Activated CD8-positive, alpha-beta memory T cell treated with anti-CD3 and anti-CD28 coated beads, Interleukin-2, amount 10 ng/mL, durations not matched to agents 7 days and 5 days (primary cell): ENCODE results near the gene NEDD4L. TPM values are rescaled to one million over a fixed set of nuclear protein-coding genes. Genes with fewer than 3 reads are reported as not detected.

ENCODE experiments used
- ATAC-seq: fragments of 150-1000 bp; cut with Tn5 transposase; one replicate; pipeline ENCODE4 v1.10.0; 2021; ENCODE audit warnings: moderate library complexity
- CTCF ChIA-PET: fragments of 350-600 bp; sonication (Branson Sonifier 250); formaldehyde crosslinking; loops from one replicate; lab custom pipeline; 2021; ENCODE audit warnings: antibody characterized with exemption; lab: Charles Lee
- DNase-seq: peaks from one replicate; pipeline ENCODE4 v3.0.0-alpha.2; 2020
- H3K27ac Mint-ChIP-seq: one replicate; pipeline ENCODE4 v1.8.0; 2021; ENCODE audit warnings: mild to moderate bottlenecking, mixed read lengths
- H3K27me3 Mint-ChIP-seq: one replicate; pipeline ENCODE4 v1.8.0; 2021; ENCODE audit warnings: mixed read lengths
- H3K36me3 Mint-ChIP-seq: one replicate; pipeline ENCODE4 v1.8.0; 2021; ENCODE audit warnings: mild to moderate bottlenecking, mixed read lengths
- H3K4me1 Mint-ChIP-seq: one replicate; pipeline ENCODE4 v1.8.0; 2021; ENCODE audit warnings: mixed read lengths
- H3K4me3 Mint-ChIP-seq: one replicate; pipeline ENCODE4 v1.8.0; 2021; ENCODE audit warnings: mild to moderate bottlenecking, moderate library complexity, mixed read lengths
- H3K9me3 Mint-ChIP-seq: one replicate; pipeline ENCODE4 v1.8.0; 2022; ENCODE audit warnings: low read depth, mixed read lengths
- total RNA-seq, 2 experiments: library from RNA; stranded (reverse); gene quantifications; one replicate each; pipeline ENCODE4 v1.2.3, GENCODE V29; 2021

Gene NEDD4L
- total RNA-seq, 2 experiments from 2014 or later = 1.4 to 4.2 TPM

DNA sequence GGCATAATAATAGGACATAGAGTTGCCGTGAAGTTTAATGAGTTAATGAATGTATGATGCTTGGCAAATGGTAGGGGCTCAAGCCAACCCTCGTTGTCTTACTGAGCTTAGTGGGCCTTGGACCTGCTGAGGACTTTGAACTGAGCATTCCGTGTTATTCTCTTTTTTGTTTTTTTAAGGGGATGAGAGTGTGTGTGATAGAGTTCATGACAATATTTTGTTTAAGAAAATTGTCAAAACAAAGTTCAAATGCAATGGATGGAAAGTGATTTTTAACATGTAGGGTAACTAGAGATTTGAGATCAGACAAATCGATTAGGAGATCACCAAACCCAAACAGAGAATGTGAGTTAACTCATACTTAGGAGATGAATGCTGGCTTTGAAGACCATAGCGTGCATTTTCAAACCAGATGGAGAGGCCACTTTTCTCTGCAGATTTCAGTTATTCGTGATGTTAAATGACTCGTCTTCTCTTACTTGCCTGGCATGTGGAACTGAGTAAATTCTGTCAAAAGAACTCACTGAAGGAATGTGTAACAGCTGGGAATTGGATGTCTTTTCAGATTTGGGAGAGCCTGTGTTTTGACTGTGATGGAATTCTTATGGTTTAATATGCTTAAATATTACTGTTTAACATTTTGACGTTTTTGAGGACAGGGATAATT, 88.7 kb downstream of the NEDD4L start:
- ATAC-seq = no peak
- Mint-ChIP-seq H3K27me3 (no peaks in the 10 kb centered on the region), H3K4me3 (no peak overlapping the region), H3K36me3 (no peaks in the 10 kb centered on the region), H3K4me1 (peaks cover 9% of the 10 kb centered on the region), H3K27ac (no peak overlapping the region), H3K9me3 (no peaks in the 10 kb centered on the region)
- CTCF ChIA-PET = no interaction called here
- no peak for DNase-seq

DNA sequence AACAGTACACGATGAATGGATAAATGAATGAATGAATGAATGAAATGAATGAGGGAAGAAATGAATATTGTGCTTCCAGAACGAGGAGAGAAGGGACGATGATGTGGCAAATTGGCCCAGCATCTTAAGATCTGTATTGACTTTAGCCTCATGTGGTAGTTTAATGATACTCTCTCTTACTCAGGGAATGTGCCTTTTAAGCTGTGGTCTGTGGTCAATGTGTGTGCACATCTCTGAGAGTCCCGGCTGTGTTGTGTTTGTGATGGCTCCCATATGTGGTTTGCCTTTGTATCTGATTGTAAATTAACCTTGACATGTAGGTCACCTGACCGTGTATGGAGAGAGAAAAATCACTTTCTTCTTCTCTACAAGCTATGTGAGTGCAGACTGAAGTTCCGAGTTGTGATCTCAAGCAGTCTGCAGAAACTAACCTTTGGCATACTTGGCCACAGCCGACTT, 91.2 kb downstream of the NEDD4L start:
- CTCF ChIA-PET = interaction anchor here (1.0 to 3.3 kb wide), 6 partner anchors 11 to 253 kb away, joined by 3 to 14 read pairs (median 7); partner anchors contain the start of gene NEDD4L
- Mint-ChIP-seq H3K27ac (no peak overlapping the region), H3K36me3 (no peaks in the 10 kb centered on the region), H3K4me1 (peaks cover 9% of the 10 kb centered on the region), H3K9me3 (no peaks in the 10 kb centered on the region), H3K27me3 (peaks cover 4% of the 10 kb centered on the region), H3K4me3 (no peak overlapping the region)
- DNase-seq (no peak), ATAC-seq (peak; percentile 20)

DNA sequence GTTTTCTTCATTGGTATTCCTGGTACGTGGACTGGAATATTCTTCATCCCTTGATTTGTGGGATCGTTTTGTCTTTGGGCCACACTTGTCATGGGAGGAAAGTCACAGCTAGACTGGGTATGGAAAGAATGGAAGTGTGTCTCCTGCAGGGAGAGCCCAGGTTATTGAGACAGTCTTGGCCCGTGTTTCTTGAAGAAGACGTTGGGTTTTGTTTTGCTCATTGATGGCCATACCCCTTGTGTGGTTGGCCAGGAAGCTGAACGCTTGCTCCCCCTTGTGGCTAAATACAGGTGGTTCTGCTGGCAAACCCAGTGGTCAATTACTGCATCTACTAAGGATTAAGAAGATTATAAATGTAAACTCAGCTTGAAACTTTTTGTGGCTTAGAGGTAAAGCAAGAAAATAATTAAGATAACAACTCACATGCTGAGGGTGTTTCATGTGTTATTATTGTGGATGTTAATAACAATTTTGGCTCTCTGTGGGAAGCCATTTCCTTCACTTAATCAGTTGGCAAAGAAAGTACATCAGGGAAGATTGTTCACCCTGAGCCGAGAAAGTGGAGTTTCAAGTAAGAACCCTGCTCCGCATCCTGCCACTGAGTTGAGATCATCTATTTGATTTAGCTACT, 91.8 kb downstream of the NEDD4L start:
- CTCF ChIA-PET = interaction anchor here (1.0 to 3.3 kb wide), 6 partner anchors 11 to 254 kb away, joined by 3 to 14 read pairs (median 7); partner anchors contain the start of gene NEDD4L
- peak; percentile 64 for ATAC-seq
- Mint-ChIP-seq H3K9me3 (no peaks in the 10 kb centered on the region), H3K27me3 (peaks cover 4% of the 10 kb centered on the region), H3K4me3 (no peak overlapping the region), H3K27ac (no peak overlapping the region), H3K36me3 (no peaks in the 10 kb centered on the region), H3K4me1 (peaks cover 9% of the 10 kb centered on the region)
- peak; percentile 63 for DNase-seq

DNA sequence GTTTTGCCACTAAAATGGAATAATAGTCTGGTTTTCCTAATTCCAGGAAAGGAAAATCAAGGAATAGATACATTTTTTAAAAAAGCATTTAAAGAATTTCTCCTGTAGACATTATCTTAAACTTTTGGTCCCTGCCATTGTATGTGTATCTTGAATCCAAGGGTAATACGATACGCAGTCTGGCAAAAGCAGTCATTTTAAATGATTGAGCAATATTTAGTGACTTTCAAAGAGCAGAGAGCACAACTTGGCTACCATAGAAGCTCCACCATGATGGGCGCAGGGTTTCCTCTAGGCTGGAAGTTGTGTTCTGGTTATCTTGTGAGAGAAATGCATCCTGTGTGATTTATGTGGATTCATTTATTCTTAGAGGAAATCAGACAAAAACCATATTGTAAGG, 92.9 kb downstream of the NEDD4L start:
- DNase-seq (no peak), ATAC-seq (no peak)
- CTCF ChIA-PET = interaction anchor here (2.1 to 2.4 kb wide), 2 partner anchors 12 to 93 kb away, joined by 10 to 12 read pairs; partner anchors contain the start of gene NEDD4L
- Mint-ChIP-seq H3K27ac (no peak overlapping the region), H3K9me3 (no peaks in the 10 kb centered on the region), H3K36me3 (no peaks in the 10 kb centered on the region), H3K4me3 (no peak overlapping the region), H3K27me3 (peaks cover 4% of the 10 kb centered on the region), H3K4me1 (peaks cover 9% of the 10 kb centered on the region)

DNA sequence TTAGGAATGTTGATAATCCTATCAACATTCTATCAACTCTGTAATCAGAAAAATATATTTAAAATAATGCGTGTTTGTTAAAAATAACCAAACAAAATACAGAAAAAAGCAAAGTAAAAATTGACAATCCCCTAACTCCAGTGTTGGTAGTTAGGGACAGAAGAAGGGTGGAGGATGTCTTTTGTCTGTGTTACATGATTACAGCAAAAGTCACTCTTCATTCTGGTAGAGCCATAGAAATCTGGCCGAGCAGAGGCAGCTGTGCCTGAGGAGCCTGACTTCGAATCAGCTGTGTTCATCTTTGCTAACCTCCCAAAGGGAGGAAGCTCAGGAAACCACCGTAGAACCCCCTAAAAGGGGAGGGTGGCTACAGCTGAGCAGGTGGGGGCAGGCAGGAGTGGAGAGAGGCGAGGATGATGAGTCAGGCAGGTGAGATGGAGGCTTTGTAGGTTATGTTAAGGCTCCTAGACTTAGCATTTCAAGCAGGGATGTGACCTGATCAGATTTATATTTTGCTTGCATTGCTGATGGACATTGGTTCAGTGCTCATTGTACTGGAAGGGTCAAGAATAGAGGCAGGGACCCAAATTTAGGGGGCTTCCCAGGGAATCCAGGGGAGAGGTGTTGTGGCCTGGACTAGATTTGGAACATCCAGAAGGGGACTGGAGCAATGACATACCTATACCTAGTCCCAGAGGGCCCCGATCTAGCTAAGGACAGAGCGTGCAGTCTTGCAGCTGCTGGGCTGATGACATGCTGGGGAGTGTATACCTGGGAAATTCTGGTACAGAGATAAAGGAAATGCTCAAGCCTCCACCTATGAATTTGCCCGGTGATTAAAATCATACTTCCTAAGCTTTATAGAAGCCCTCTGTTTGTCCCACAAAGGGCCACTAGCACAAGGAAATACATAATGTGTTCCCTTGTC, 95.7 kb downstream of the NEDD4L start:
- Mint-ChIP-seq H3K9me3 (no peaks in the 10 kb centered on the region), H3K4me3 (no peak overlapping the region), H3K27ac (no peak overlapping the region), H3K4me1 (peaks cover 9% of the 10 kb centered on the region), H3K27me3 (peaks cover 4% of the 10 kb centered on the region), H3K36me3 (no peaks in the 10 kb centered on the region)
- ATAC-seq (no peak), DNase-seq (no peak)
- CTCF ChIA-PET = interaction anchor here (0.6 kb wide), 1 partner anchor 34 kb away, joined by 4 read pairs; no protein-coding TSS in a partner anchor

DNA sequence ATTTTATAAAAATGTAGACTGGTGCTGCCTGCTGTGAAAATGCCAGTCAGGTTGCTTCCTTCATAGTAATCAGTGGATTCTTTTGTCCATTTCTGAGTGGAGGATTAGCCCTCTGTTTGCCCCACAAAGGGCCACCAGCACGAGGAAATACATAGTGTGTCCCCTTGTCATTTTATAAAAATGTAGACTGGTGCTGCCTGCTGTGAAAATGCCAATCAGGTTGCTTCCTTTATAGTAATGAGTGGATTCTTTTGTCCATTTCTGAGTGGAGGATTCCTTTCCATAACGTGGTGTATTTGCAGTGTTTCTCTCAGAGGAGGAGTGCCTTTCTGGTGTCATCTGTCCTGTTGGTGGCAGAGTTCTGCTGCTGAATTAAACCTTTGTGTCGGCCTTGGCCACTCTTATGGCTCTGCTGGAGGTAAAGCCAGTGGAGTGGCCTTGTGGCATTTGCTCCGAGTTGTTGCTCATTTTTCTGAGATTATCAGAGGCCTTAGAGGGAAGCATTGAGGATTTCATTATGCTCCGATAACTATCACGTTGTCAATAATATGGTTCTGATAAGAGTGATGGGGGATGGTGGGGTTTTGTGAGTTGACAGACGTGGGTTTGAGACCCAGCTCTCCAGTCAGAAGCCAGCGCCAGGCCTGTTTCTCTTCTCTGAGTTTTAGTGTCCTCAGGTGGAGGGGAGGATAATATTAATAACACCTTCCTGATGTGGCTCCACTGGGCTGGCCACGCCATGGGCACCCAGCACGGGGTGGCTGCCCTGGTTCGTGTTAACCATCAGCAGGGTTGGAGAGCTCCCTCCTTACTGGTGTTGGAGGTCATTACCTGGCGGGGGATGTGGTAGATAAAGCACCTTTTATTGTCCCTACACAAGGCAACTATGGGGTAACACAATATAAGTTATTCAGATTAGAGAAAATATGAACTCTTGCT, 96.6 kb downstream of the NEDD4L start:
- DNase-seq (no peak), ATAC-seq (no peak)
- H3K27ac Mint-ChIP-seq = no peak overlapping the region
- no peaks in the 10 kb centered on the region for H3K9me3 Mint-ChIP-seq
- H3K27me3 Mint-ChIP-seq = peaks cover 4% of the 10 kb centered on the region
- no peak overlapping the region for H3K4me3 Mint-ChIP-seq
- peaks cover 2% of the 10 kb centered on the region for H3K4me1 Mint-ChIP-seq
- CTCF ChIA-PET = interaction anchor here (0.5 kb wide), 1 partner anchor 216 kb away, joined by 3 read pairs; no protein-coding TSS in a partner anchor
- H3K36me3 Mint-ChIP-seq = no peaks in the 10 kb centered on the region

DNA sequence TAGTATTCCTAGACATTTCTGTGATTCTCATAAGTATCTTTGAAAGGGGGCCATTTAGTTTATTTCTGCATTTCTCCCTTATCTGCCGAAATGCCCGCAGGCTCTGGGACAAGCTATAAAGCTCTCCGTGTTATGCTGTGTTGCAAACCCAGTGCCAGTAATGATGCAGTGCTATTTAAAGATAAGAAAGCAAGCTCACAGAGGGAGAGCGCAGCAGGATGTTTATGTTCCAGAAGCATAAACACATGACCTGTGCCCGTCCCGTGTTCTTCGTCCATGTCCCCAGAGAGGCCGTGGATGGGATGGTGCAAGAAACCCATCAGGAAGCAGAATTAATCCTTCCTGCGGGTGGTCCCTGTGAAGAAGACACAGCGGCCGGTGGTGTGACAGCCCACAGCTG, 99.4 kb downstream of the NEDD4L start:
- H3K27ac Mint-ChIP-seq = no peak overlapping the region
- H3K9me3 Mint-ChIP-seq = no peaks in the 10 kb centered on the region
- CTCF ChIA-PET = interaction anchor here (1.2 kb wide), 1 partner anchor 22 kb away, joined by 3 read pairs; no protein-coding TSS in a partner anchor
- H3K4me3 Mint-ChIP-seq = no peak overlapping the region
- H3K4me1 Mint-ChIP-seq = no peaks in the 10 kb centered on the region
- ATAC-seq (no peak), DNase-seq (no peak)
- H3K27me3 Mint-ChIP-seq = peaks cover 4% of the 10 kb centered on the region
- H3K36me3 Mint-ChIP-seq = no peaks in the 10 kb centered on the region

DNA sequence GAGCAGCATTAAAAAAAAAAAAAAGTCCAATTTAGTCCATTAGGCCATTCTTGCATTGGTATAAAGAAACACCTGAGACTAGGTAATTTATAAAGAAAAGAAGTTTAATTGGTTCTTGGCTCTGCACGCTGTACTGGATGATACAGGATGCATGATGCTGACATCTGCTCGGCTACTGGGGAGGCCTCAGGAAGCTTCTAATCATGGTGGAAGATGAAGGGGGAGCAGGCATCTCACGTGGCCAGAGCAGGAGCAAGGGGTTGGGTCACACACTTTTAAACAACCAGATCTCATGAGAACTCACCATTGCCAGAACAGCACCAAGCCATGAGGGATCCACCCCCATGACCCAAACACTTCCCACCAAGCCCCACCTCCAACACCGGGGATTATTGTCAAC, 100.1 kb downstream of the NEDD4L start:
- CTCF ChIA-PET = interaction anchor here (1.2 kb wide), 1 partner anchor 22 kb away, joined by 3 read pairs; no protein-coding TSS in a partner anchor

DNA sequence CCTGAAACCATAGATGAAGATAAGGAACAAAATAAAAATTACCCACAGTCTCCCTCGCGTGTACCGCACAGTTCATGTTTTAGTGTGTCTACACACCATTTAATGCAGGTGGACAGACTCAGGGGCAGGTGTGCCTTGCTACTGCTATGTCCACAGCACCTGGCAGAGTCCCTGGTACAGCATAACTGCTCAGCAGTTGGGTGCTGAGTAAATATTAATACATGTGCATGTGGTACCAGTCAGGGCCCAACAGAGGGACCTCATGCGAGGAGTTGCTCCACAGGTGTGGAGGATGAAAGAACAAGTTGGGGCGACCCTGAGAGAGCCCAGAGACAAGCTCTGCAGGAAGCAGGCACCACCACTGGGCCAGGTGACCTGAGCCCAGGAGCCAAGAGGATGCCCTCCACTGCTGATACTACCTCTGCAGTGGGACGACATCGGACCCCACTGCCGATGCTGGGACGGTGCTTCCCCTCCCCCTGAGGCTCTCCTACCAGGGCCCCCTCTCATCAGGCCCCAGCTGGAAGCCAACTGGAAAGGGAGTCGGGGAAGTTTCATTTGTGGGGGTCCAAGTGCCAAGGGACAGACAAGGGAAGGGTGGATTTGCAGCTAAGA, 100.8 kb downstream of the NEDD4L start:
- DNase-seq = no peak
- H3K27me3 Mint-ChIP-seq = peaks cover 1% of the 10 kb centered on the region
- H3K4me1 Mint-ChIP-seq = no peaks in the 10 kb centered on the region
- CTCF ChIA-PET = interaction anchor here (1.0 kb wide), 1 partner anchor 23 kb away, joined by 3 read pairs; no protein-coding TSS in a partner anchor
- H3K36me3 Mint-ChIP-seq = no peaks in the 10 kb centered on the region
- ATAC-seq = no peak
- H3K27ac Mint-ChIP-seq = no peak overlapping the region
- no peaks in the 10 kb centered on the region for H3K9me3 Mint-ChIP-seq
- no peak overlapping the region for H3K4me3 Mint-ChIP-seq

More for the DNA sequence above, 100.1 kb downstream of the NEDD4L start:
- Mint-ChIP-seq H3K27me3 (peaks cover 4% of the 10 kb centered on the region), H3K9me3 (no peaks in the 10 kb centered on the region), H3K27ac (no peak overlapping the region), H3K4me3 (no peak overlapping the region), H3K4me1 (no peaks in the 10 kb centered on the region), H3K36me3 (no peaks in the 10 kb centered on the region)
- ATAC-seq (no peak), DNase-seq (no peak)

DNA sequence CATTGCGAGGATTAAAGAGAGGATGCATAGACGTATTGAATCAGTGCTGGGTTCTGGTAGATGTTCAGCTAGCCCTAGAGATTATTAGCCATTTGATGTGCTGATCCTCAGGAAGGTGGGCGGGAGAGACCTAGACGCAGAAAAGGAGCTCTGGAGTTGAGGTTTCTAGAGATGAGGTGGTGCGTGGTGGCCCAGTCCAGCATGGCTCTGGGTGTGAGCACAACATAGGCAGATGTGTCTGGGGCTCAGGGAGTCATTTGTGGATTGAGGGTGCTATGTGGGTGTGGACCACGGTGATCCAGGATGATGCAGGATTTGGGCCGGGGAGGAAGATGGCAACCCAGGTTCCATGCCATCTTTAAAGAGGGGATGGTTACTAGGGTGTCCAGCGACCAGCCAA, 102.1 kb downstream of the NEDD4L start:
- ATAC-seq = no peak
- Mint-ChIP-seq H3K9me3 (no peaks in the 10 kb centered on the region), H3K4me3 (no peak overlapping the region), H3K27me3 (no peaks in the 10 kb centered on the region), H3K4me1 (no peaks in the 10 kb centered on the region), H3K27ac (no peak overlapping the region), H3K36me3 (no peaks in the 10 kb centered on the region)
- DNase-seq = no peak
- CTCF ChIA-PET = interaction anchor here (1.2 to 1.4 kb wide), 2 partner anchors 16 to 24 kb away, joined by 3 read pairs; no protein-coding TSS in a partner anchor

DNA sequence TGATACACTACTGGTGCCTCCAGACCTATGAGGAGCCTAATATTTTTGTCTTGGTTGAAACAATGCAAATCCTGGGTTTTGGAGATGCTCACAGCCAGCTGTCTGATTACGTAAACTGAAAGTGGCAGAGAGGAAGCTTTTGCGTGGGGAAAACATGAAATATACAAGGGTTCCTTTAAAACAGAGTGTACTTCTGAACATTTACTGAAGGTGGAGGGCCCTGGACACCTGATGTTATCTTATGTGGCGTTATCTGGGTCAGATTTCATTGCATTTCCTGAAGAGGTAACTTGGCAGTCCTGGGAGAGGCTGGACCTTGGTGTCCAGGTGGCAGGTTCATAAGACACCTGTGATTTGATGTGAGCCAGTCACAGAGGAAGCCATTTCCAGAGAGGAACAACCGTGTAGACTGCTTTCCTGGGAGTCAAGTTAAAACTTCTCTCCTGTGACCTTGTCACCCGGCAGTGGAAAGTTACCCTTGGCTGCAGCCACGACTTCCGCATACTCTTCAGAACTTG, 105.0 kb downstream of the NEDD4L start:
- CTCF ChIA-PET = interaction anchor here (0.9 kb wide), 1 partner anchor 13 kb away, joined by 4 read pairs; no protein-coding TSS in a partner anchor
- H3K4me1 Mint-ChIP-seq = no peaks in the 10 kb centered on the region
- H3K27me3 Mint-ChIP-seq = peaks cover 2% of the 10 kb centered on the region
- ATAC-seq (no peak), DNase-seq (peak; percentile 27)
- no peak overlapping the region for H3K4me3 Mint-ChIP-seq
- H3K27ac Mint-ChIP-seq = no peak overlapping the region
- no peaks in the 10 kb centered on the region for H3K36me3 Mint-ChIP-seq
- H3K9me3 Mint-ChIP-seq = no peaks in the 10 kb centered on the region
